Endothelial cell of umbilical vein (primary cell): Measurements from ENCODE around the gene AURKAIP1. TPM values are rescaled to one million over a fixed set of nuclear protein-coding genes. Genes with fewer than 3 reads are reported as not detected.

Source experiments
- BruUV-seq: library from RNA; stranded (reverse); fragments of 400-500 nt; replicated peaks from 2 replicates; lab custom pipeline; 2021; lab: Mats Ljungman, UMichigan
- CTCF ChIA-PET: fragments of 300-600, 350-600 bp; sonication (Branson Sonifier 250); formaldehyde crosslinking; loops from one replicate; lab custom pipeline; 2021; ENCODE audit warnings: antibody characterized with exemption, inconsistent platforms; lab: Charles Lee
- POLR2A ChIA-PET: fragments of 300-600, 350-600 bp; sonication (Branson Sonifier 250); formaldehyde crosslinking; loops from one replicate; lab custom pipeline; 2021; ENCODE audit warnings: antibody characterized with exemption, inconsistent platforms; lab: Charles Lee
- DNase-seq: peaks from one replicate; pipeline ENCODE4 v3.0.0-alpha.2; 2011; ENCODE audit warnings: low read depth, low spot score
- FAIRE-seq: peaks from 2 replicates; lab custom pipeline; 2011; peaks lifted over from hg19 to GRCh38; lab: Jason Lieb, UNC
- H2AFZ ChIP-seq: 2 replicates; pipeline ENCODE4 v1.6.0; 2012; ENCODE audit warnings: low read depth, low read length, control low read depth, inconsistent platforms
- H3K27ac ChIP-seq: 2 replicates; pipeline ENCODE4 v1.5.1; 2011; ENCODE audit warnings: low read depth, mild to moderate bottlenecking, control low read depth, low read length, moderate library complexity; ENCODE audit not compliant: insufficient read depth
- H3K27me3 ChIP-seq, 2 experiments: 2 replicates each; pipeline versions ENCODE4 v1.6.0 to v1.6.1; 2011; ENCODE audit warnings: low read length in 2 of 2, mixed read lengths in 1 of 2; ENCODE audit not compliant: control insufficient read depth in 2 of 2, insufficient read depth in 2 of 2
- H3K36me3 ChIP-seq, 2 experiments: 2 replicates in 1 of 2; 3 replicates in 1 of 2; pipeline ENCODE4 v1.5.1; 2011; ENCODE audit warnings: low read length in 2 of 2, mild to moderate bottlenecking in 1 of 2, moderate library complexity in 1 of 2; ENCODE audit not compliant: control insufficient read depth in 2 of 2, insufficient read depth in 2 of 2; ENCODE audit errors: extremely low read depth in 1 of 2
- H3K4me1 ChIP-seq: 3 replicates; pipeline ENCODE4 v1.5.1; 2011; ENCODE audit warnings: mild to moderate bottlenecking, low read length; ENCODE audit not compliant: control insufficient read depth, insufficient read depth; ENCODE audit errors: extremely low read depth
- H3K4me2 ChIP-seq: 2 replicates; pipeline ENCODE4 v1.6.1; 2011; ENCODE audit warnings: low read length, control low read depth, mixed read lengths; ENCODE audit not compliant: insufficient read depth
- H3K4me3 ChIP-seq, 3 experiments: fragments of 200-600 bp in 1 of 3; sonication (generic), shearing (Covaris generic) in 1 of 3; replicated peaks in 1 of 3; 2 replicates each; pipeline ENCODE4 v1.5.1; 2011 to 2016; ENCODE audit warnings: control low read depth in 3 of 3, low read length in 3 of 3, mild to moderate bottlenecking in 2 of 3, inconsistent platforms in 1 of 3, low read depth in 1 of 3, moderate library complexity in 1 of 3; ENCODE audit not compliant: insufficient read depth in 1 of 3
- H3K79me2 ChIP-seq: 2 replicates; pipeline ENCODE4 v1.6.0; 2012; ENCODE audit warnings: low read length, inconsistent platforms; ENCODE audit not compliant: control insufficient read depth, insufficient read depth
- H3K9ac ChIP-seq: replicated peaks from 2 replicates; pipeline ENCODE3; 2011; ENCODE audit warnings: low read length, control low read depth; ENCODE audit not compliant: insufficient read depth; ENCODE audit errors: extremely low read depth
- H3K9me1 ChIP-seq: replicated peaks from 3 replicates; pipeline ENCODE4 v1.6.0; 2011; ENCODE audit warnings: mild to moderate bottlenecking, low read length; ENCODE audit not compliant: control insufficient read depth, insufficient read depth; ENCODE audit errors: extremely low read depth
- H3K9me3 ChIP-seq: replicated peaks from 2 replicates; pipeline ENCODE4 v1.5.1; 2012; ENCODE audit warnings: low read length, inconsistent platforms; ENCODE audit not compliant: control insufficient read depth, insufficient read depth
- H4K20me1 ChIP-seq: replicated peaks from 2 replicates; pipeline ENCODE3; 2011; ENCODE audit warnings: mild to moderate bottlenecking, low read length; ENCODE audit not compliant: control insufficient read depth, insufficient read depth; ENCODE audit errors: extremely low read depth
- EZH2 ChIP-seq: IDR thresholded peaks from 2 replicates; pipeline ENCODE4 v1.6.1; 2012; ENCODE audit warnings: borderline replicate concordance, low read depth, mild to moderate bottlenecking, moderate library complexity, low read length, inconsistent platforms; ENCODE audit not compliant: severe bottlenecking
- FOS ChIP-seq: IDR thresholded peaks from 2 replicates; pipeline ENCODE4 v1.6.1; 2011; ENCODE audit warnings: mild to moderate bottlenecking, low read length, moderate library complexity, borderline replicate concordance; ENCODE audit not compliant: insufficient read depth
- GATA2 ChIP-seq: IDR thresholded peaks from 2 replicates; pipeline ENCODE4 v1.7.0; 2011; ENCODE audit warnings: low read depth, mild to moderate bottlenecking, moderate library complexity, mixed read lengths, low read length; ENCODE audit not compliant: insufficient read length, insufficient read depth
- JUN ChIP-seq: IDR thresholded peaks from 2 replicates; pipeline ENCODE4 v1.6.1; 2011; ENCODE audit warnings: borderline replicate concordance, low read depth; ENCODE audit not compliant: insufficient read length, insufficient read depth
- MYC ChIP-seq: IDR thresholded peaks from one replicate; pipeline ENCODE4 v1.6.1; 2011; ENCODE audit warnings: mild to moderate bottlenecking, low read depth, low read length
- POLR2A ChIP-seq: IDR thresholded peaks from 2 replicates; pipeline ENCODE4 v1.6.1; 2012; ENCODE audit warnings: low read depth, mild to moderate bottlenecking, control low read depth, low read length
- POLR2AphosphoS5 ChIP-seq: IDR thresholded peaks from 2 replicates; pipeline ENCODE4 v1.6.1; 2012; ENCODE audit warnings: low read depth, mild to moderate bottlenecking, control low read depth, low read length, moderate library complexity; ENCODE audit not compliant: insufficient read depth
- dilution Hi-C: fragments of 300-500 bp; cut with MboI; formaldehyde crosslinking; loops from one replicate; pipeline ENCODE4 v1.15.0; 2019; ENCODE audit warnings: low sequenced_read_pairs; ENCODE audit not compliant: extremely low pct_ligation_motif_present
- intact Hi-C: fragments of 100-400 bp; cut with micrococcal nuclease; formaldehyde crosslinking; loops from one replicate; pipeline ENCODE4 v1.10.0; 2022
- polyA plus RNA-seq, 4 experiments: library from polyadenylated mRNA; depleted of rRNA in 3 of 4; stranded (reverse) in 3 of 4; unstranded in 1 of 4; fragments of >200 nt; gene quantifications; 2 replicates each; pipeline versions ENCODE4 v1.2.1 to v1.2.3, GENCODE V29; 2011 to 2012; ENCODE audit warnings: missing spikeins in 1 of 4
- total RNA-seq: library from RNA; stranded (reverse); gene quantifications from 2 replicates; pipeline ENCODE4 v1.2.3, GENCODE V29; 2021
- TF ChIP-seq, protein P1 (sequence below), 2 donors: IDR thresholded peaks; 1 replicate in 1 of 2; 2 replicates in 1 of 2; pipeline ENCODE4 v1.5.1; 2011; ENCODE audit warnings: low read length in 2 of 2, mild to moderate bottlenecking in 2 of 2, moderate library complexity in 2 of 2, control low read depth in 1 of 2, inconsistent platforms in 1 of 2, low read depth in 1 of 2; ENCODE audit not compliant: insufficient read depth in 1 of 2; ENCODE audit errors: extremely low read depth in 1 of 2
- TF ChIP-seq, protein P2 (sequence below): IDR thresholded peaks from 2 replicates; pipeline ENCODE4 v1.6.1; 2011; ENCODE audit not compliant: insufficient read depth, insufficient read length

Gene AURKAIP1
- total and polyA plus RNA-seq, 2 donors (not counting 3 experiments of a cell fraction or from before 2014, with no cell fraction given) = 73.3 to 151 TPM

DNA sequence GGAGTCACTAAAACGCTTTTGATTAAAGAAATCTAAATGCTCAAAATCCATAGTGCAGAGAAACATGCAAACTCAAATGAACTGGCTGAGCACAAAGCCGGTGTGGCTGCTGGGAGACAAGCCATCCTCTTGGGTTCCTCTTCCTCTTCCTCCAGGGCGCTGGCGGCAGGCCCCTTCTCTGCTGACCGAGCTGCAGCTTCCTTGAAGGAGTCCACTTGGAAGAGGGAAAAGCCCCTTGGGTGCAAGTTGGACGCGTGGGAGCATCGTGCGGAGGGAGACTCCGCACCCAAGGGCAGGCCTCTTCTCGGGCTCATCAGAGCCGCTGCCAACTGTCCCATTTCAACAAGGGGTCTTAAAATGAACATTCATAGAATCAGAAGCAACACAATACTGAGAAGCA is 16.2 kb upstream of the AURKAIP1 start:
- dilution Hi-C loops = no loop called here
- intact Hi-C loops = no loop called here
- TSS peak; percentile 1 for BruUV-seq
- FAIRE-seq (no peak), DNase-seq (no peak)
- Histone ChIP-seq H3K27ac (no peak overlapping the region), H3K79me2 (peaks cover 22% of the 10 kb centered on the region), H3K4me3 (no peak overlapping the region), H3K9me3 (no peaks in the 10 kb centered on the region), H2AFZ (no peak overlapping the region), H3K9me1 (no peaks in the 10 kb centered on the region), H3K9ac (no peak overlapping the region), H3K27me3 (no peaks in the 10 kb centered on the region), H3K4me2 (no peak overlapping the region), H3K36me3 (peaks cover 42 to 59% of the 10 kb centered on the region in 2 experiments), H3K4me1 (no peaks in the 10 kb centered on the region), H4K20me1 (no peaks in the 10 kb centered on the region)
- no peak for TF ChIP-seq GATA2
- TF ChIP-seq, protein P1, sequence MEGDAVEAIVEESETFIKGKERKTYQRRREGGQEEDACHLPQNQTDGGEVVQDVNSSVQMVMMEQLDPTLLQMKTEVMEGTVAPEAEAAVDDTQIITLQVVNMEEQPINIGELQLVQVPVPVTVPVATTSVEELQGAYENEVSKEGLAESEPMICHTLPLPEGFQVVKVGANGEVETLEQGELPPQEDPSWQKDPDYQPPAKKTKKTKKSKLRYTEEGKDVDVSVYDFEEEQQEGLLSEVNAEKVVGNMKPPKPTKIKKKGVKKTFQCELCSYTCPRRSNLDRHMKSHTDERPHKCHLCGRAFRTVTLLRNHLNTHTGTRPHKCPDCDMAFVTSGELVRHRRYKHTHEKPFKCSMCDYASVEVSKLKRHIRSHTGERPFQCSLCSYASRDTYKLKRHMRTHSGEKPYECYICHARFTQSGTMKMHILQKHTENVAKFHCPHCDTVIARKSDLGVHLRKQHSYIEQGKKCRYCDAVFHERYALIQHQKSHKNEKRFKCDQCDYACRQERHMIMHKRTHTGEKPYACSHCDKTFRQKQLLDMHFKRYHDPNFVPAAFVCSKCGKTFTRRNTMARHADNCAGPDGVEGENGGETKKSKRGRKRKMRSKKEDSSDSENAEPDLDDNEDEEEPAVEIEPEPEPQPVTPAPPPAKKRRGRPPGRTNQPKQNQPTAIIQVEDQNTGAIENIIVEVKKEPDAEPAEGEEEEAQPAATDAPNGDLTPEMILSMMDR (IDR thresholded peaks at IDR 0.05; ENCODE audit: extremely low read depth in 1 of 2, insufficient read depth in 1 of 2, low read depth in 1 of 2, low read length in 2 of 2) = no peak
- no peak for TF ChIP-seq EZH2
- TF ChIP-seq POLR2A = no peak
- TF ChIP-seq POLR2AphosphoS5 = no peak
- no peak for TF ChIP-seq JUN
- TF ChIP-seq FOS = no peak
- TF ChIP-seq MYC = no peak
- TF ChIP-seq, protein P2, sequence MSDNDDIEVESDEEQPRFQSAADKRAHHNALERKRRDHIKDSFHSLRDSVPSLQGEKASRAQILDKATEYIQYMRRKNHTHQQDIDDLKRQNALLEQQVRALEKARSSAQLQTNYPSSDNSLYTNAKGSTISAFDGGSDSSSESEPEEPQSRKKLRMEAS = no peak
- ChIA-PET POLR2A (interaction anchor here (0.6 kb wide), 1 partner anchor 14 kb away, joined by 5 read pairs; no protein-coding TSS in a partner anchor), CTCF (interaction anchor here (1.4 kb wide), 1 partner anchor 49 kb away, joined by 3 read pairs; no protein-coding TSS in a partner anchor)
